Smooth muscle cell (in vitro differentiated cells): ENCODE data around the gene ZNF467. TPM values are rescaled to one million over a fixed set of nuclear protein-coding genes. Genes with fewer than 3 reads are reported as not detected.

Experiments used
- DNase-seq: peaks from one replicate; lab custom pipeline; 2025; ENCODE audit not compliant: unreplicated experiment; lab: John Stamatoyannopoulos, UW
- H2AFZ ChIP-seq: fragments of 200-600 bp; sonication (generic); 2 replicates; pipeline ENCODE4 v1.6.0; 2016; ENCODE audit warnings: antibody characterized with exemption, low read depth, mild to moderate bottlenecking
- H3F3A ChIP-seq: fragments of 200-600 bp; sonication (generic); 2 replicates; pipeline ENCODE4 v1.6.0; 2017; ENCODE audit warnings: antibody characterized with exemption, low read depth
- H3K27ac ChIP-seq: fragments of 200-600 bp; sonication (generic); 2 replicates; pipeline ENCODE4 v1.5.1; 2016; ENCODE audit warnings: low read depth, mild to moderate bottlenecking
- H3K27me3 ChIP-seq: fragments of 200-600 bp; sonication (generic); 2 replicates; pipeline ENCODE4 v1.6.1; 2016; ENCODE audit warnings: low read depth, mild to moderate bottlenecking
- H3K36me3 ChIP-seq: fragments of 200-600 bp; sonication (generic); 2 replicates; pipeline ENCODE4 v1.5.1; 2016; ENCODE audit warnings: low read depth
- H3K4me1 ChIP-seq: fragments of 200-600 bp; sonication (generic); 2 replicates; pipeline ENCODE4 v1.5.1; 2016; ENCODE audit warnings: low read depth
- H3K4me2 ChIP-seq: fragments of 200-600 bp; sonication (generic); 2 replicates; pipeline ENCODE4 v1.6.0; 2016; ENCODE audit warnings: mild to moderate bottlenecking
- H3K4me3 ChIP-seq: fragments of 200-600 bp; sonication (generic); 2 replicates; pipeline ENCODE4 v1.5.1; 2016; ENCODE audit warnings: mild to moderate bottlenecking
- H3K79me2 ChIP-seq: fragments of 200-600 bp; sonication (generic); 2 replicates; pipeline ENCODE4 v1.6.0; 2016; ENCODE audit warnings: low read depth, mild to moderate bottlenecking
- H3K9ac ChIP-seq: fragments of 200-600 bp; sonication (generic); 2 replicates; pipeline ENCODE4 v1.6.0; 2016; ENCODE audit warnings: low read depth
- H3K9me3 ChIP-seq: fragments of 200-600 bp; sonication (generic); replicated peaks from 2 replicates; pipeline ENCODE4 v1.5.1; 2016; ENCODE audit warnings: low read depth
- H4K20me1 ChIP-seq: fragments of 200-600 bp; sonication (generic); 2 replicates; pipeline ENCODE4 v1.6.0; 2016; ENCODE audit warnings: low read depth
- WGBS: methylation state at CpG from one replicate; pipeline ENCODE4 v1.1.7; 2016; ENCODE audit warnings: low lambda C conversion rate; 5-methylcytosine and 5-hydroxymethylcytosine counted together
- polyA plus RNA-seq: library from polyadenylated mRNA; unstranded; fragments of >200 nt; fragmentation: Nextera tagmentation; extraction: Ambion mirVana; gene quantifications from 2 replicates; pipeline ENCODE4 v1.2.1, GENCODE V29; 2016
- total RNA-seq: library from RNA; depleted of rRNA; stranded (reverse); fragments of >200 nt; gene quantifications from 2 replicates; pipeline ENCODE4 v1.2.3, GENCODE V29; 2014
- TF ChIP-seq, protein P1 (sequence below): fragments of 200-600 bp; sonication (generic); IDR thresholded peaks from 2 replicates; pipeline ENCODE4 v1.5.1; 2017; ENCODE audit warnings: borderline replicate concordance, mild to moderate bottlenecking, antibody characterized with exemption; ENCODE audit not compliant: insufficient read depth, poor library complexity, severe bottlenecking

The ZNF467 gene
- total and polyA plus RNA-seq, 2 experiments from 2014 or later: 2.0 to 8.2 TPM

DNA sequence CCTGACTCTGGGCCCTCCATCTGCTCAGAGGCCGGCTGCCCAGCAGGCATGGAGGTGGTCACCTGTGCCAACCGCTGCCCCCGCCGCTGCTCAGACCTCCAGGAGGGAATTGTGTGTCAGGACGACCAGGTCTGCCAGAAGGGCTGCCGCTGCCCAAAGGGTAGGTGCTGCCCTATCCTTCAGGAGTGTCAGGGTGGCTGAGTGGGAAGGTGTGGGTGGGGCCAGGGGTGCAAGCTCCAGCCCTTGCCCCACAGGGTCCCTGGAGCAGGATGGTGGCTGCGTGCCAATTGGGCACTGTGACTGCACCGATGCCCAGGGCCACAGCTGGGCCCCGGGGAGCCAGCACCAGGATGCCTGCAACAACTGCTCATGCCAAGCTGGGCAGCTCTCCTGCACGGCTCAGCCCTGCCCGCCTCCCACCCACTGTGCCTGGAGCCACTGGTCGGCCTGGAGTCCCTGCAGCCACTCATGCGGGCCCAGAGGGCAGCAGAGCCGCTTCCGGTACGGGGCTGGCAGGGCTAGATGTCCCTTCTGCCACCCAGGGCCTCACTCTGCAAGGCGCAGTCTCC, 47.3 kb upstream of the ZNF467 start:
- H3K4me1 ChIP-seq: peaks cover 2% of the 10 kb centered on the region
- 96% methylated on average over 15 of the region's 17 CpGs for WGBS

DNA sequence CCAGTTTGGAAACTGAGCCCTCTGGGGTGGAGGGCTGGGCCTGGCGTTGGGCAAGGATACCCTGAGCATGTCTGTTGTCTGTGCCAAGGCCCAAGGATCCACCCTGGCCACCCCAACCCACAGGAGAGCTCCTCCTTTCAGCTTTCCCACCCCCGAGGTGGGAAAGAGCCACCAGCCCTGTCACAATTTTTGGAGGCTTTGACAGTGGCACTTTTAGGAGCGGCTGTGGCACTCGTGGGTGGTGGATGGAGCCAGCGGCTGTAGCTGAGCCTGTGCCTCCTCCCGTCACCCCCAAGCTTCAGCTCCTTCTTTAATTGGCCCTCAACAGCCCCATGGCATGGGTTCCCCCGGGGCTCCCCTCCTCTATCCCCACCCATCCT, 46.6 kb upstream of the ZNF467 start:
- H2AFZ ChIP-seq: no peak overlapping the region
- H3K4me3 ChIP-seq: no peak overlapping the region
- H3K4me1 ChIP-seq: peaks cover 3% of the 10 kb centered on the region
- no peaks in the 10 kb centered on the region for H3F3A ChIP-seq
- no peaks in the 10 kb centered on the region for H3K36me3 ChIP-seq
- H3K9ac ChIP-seq: no peak overlapping the region
- H4K20me1 ChIP-seq: no peaks in the 10 kb centered on the region
- H3K4me2 ChIP-seq: no peak overlapping the region
- H3K79me2 ChIP-seq: no peaks in the 10 kb centered on the region
- WGBS: 85% methylated on average over 7 of the region's 7 CpGs
- DNase-seq: no peak
- TF ChIP-seq, protein P1, sequence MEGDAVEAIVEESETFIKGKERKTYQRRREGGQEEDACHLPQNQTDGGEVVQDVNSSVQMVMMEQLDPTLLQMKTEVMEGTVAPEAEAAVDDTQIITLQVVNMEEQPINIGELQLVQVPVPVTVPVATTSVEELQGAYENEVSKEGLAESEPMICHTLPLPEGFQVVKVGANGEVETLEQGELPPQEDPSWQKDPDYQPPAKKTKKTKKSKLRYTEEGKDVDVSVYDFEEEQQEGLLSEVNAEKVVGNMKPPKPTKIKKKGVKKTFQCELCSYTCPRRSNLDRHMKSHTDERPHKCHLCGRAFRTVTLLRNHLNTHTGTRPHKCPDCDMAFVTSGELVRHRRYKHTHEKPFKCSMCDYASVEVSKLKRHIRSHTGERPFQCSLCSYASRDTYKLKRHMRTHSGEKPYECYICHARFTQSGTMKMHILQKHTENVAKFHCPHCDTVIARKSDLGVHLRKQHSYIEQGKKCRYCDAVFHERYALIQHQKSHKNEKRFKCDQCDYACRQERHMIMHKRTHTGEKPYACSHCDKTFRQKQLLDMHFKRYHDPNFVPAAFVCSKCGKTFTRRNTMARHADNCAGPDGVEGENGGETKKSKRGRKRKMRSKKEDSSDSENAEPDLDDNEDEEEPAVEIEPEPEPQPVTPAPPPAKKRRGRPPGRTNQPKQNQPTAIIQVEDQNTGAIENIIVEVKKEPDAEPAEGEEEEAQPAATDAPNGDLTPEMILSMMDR: no peak
- no peaks in the 10 kb centered on the region for H3K9me3 ChIP-seq
- H3K27ac ChIP-seq: no peak overlapping the region
- no peaks in the 10 kb centered on the region for H3K27me3 ChIP-seq

More for the DNA sequence above, 47.3 kb upstream of the ZNF467 start:
- no peak overlapping the region for H3K4me2 ChIP-seq
- no peaks in the 10 kb centered on the region for H4K20me1 ChIP-seq
- no peaks in the 10 kb centered on the region for H3K36me3 ChIP-seq
- no peak overlapping the region for H2AFZ ChIP-seq
- H3K9ac ChIP-seq: no peak overlapping the region
- H3K4me3 ChIP-seq: no peak overlapping the region
- no peaks in the 10 kb centered on the region for H3K79me2 ChIP-seq
- no peaks in the 10 kb centered on the region for H3K9me3 ChIP-seq
- H3K27ac ChIP-seq: no peak overlapping the region
- no peaks in the 10 kb centered on the region for H3K27me3 ChIP-seq
- no peak for DNase-seq
- no peaks in the 10 kb centered on the region for H3F3A ChIP-seq
- TF ChIP-seq, protein P1: no peak

DNA sequence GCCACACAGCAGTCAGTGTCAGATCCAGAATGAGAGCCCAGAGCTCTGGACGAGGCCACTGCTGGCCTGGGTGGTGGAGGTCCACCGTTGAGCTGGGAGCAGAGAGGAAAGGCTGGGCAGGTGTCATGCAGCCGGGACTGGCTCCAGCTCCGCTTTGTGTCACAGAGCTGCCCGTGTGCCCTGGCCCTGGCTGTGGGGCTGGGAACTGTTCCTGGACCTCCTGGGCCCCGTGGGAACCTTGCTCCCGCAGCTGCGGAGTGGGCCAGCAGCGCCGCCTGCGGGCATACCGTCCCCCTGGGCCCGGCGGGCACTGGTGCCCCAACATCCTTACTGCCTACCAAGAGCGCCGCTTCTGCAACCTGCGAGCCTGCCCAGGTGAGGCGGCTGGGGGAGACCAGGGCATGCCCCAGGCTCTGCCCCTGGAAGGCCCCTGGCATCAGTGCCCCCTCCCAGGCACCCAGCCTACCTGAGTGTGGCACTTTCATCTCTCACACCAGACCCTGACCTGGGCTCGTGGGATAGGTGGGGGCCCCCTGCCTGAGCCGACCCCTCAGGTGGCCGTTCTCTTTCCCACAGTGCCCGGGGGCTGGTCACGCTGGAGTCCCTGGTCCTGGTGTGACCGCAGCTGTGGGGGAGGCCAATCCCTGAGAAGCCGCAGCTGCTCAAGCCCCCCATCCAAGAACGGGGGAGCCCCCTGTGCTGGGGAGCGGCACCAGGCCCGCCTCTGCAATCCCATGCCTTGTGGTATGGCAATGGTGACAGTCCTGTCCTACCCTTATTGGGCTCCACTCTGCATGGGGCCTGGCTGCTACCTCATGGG, 46.0 kb upstream of the ZNF467 start:
- Histone ChIP-seq H3K79me2 (no peaks in the 10 kb centered on the region), H3K27me3 (no peaks in the 10 kb centered on the region), H3K4me1 (peaks cover 3% of the 10 kb centered on the region), H4K20me1 (no peaks in the 10 kb centered on the region), H3K36me3 (no peaks in the 10 kb centered on the region), H3K9me3 (no peaks in the 10 kb centered on the region), H3F3A (no peaks in the 10 kb centered on the region), H3K27ac (no peak overlapping the region), H3K4me2 (no peak overlapping the region), H3K4me3 (no peak overlapping the region), H2AFZ (no peak overlapping the region), H3K9ac (no peak overlapping the region)
- TF ChIP-seq, protein P1: no peak
- WGBS: 90% methylated on average over 16 of the region's 28 CpGs
- no peak for DNase-seq

DNA sequence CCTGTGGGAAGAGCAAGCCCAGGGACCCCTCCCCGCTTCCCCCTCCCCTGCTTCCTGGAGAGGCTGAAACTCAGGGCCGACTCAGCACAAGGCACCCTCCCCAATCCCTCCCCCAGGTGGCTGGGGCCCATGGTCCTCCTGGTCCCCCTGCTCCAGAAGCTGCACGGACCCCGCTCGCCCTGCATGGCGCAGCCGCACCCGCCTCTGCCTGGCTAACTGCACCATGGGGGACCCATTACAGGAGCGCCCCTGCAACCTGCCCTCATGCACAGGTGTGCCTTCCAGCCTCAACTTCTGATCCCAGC, 45.1 kb upstream of the ZNF467 start:
- peaks cover 3% of the 10 kb centered on the region for H3K4me1 ChIP-seq
- H3F3A ChIP-seq: no peaks in the 10 kb centered on the region
- TF ChIP-seq, protein P1: no peak
- no peaks in the 10 kb centered on the region for H4K20me1 ChIP-seq
- H3K9ac ChIP-seq: no peak overlapping the region
- H3K4me3 ChIP-seq: no peak overlapping the region
- no peak for DNase-seq
- 88% methylated on average over 1 of the region's 9 CpGs for WGBS
- H3K27me3 ChIP-seq: no peaks in the 10 kb centered on the region
- H3K79me2 ChIP-seq: no peaks in the 10 kb centered on the region
- H3K27ac ChIP-seq: no peak overlapping the region
- no peak overlapping the region for H2AFZ ChIP-seq
- H3K36me3 ChIP-seq: no peaks in the 10 kb centered on the region
- H3K9me3 ChIP-seq: no peaks in the 10 kb centered on the region
- no peak overlapping the region for H3K4me2 ChIP-seq
